Transverse colon (tissue), 4 donors: Measurements from ENCODE around the gene ITGA3.

ENCODE experiments used
- EP300 ChIP-seq: sonication (generic); formaldehyde crosslinking; IDR thresholded peaks from one replicate; pipeline ENCODE4 v1.6.1; 2017; ENCODE audit warnings: antibody characterized with exemption, low read depth
- POLR2A ChIP-seq: fragments of 450-650 bp; IDR thresholded peaks from one replicate; pipeline ENCODE4 v1.6.1; 2016; ENCODE audit warnings: antibody characterized with exemption, mild to moderate bottlenecking, moderate library complexity
- POLR2AphosphoS5 ChIP-seq, 3 donors: sonication (generic); formaldehyde crosslinking; IDR thresholded peaks; one replicate each; pipeline ENCODE4 v1.6.1; 2016; ENCODE audit warnings: antibody characterized with exemption in 3 of 3
- TF ChIP-seq, protein P1 (sequence below), 5 experiments: fragments of 200-600 bp in 3 of 5; fragments of 450-650 bp in 2 of 5; sonication (generic) in 3 of 5; IDR thresholded peaks; 1 replicate in 2 of 5; 2 replicates in 3 of 5; pipeline ENCODE4 v1.5.1; 2016 to 2017; ENCODE audit warnings: antibody characterized with exemption in 5 of 5, inconsistent platforms in 3 of 5, mild to moderate bottlenecking in 2 of 5, moderate library complexity in 1 of 5

DNA sequence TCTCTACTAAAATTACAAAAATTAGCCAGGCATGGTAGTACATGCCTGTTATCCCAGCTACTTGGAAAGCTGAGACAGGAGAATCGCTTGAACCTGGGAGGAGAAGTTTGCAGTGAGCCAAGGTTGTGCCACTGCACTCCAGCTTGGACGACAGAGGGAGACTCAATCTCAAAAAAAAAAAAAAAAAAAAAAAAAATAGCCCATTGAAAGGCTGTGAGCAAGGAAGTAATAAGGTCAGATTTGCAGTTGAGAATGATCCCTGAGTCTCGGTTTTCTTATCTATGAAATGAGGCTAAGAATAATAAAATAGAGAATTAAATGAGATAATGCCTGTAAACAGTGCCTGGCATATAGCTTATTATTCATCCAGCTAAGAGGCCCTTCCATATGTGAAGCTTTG, 37.9 kb downstream of the ITGA3 start:
- TF ChIP-seq POLR2A (no peak), EP300 (no peak), POLR2AphosphoS5 (IDR thresholded peaks at IDR 0.05) (no peak)
- TF ChIP-seq, protein P1, sequence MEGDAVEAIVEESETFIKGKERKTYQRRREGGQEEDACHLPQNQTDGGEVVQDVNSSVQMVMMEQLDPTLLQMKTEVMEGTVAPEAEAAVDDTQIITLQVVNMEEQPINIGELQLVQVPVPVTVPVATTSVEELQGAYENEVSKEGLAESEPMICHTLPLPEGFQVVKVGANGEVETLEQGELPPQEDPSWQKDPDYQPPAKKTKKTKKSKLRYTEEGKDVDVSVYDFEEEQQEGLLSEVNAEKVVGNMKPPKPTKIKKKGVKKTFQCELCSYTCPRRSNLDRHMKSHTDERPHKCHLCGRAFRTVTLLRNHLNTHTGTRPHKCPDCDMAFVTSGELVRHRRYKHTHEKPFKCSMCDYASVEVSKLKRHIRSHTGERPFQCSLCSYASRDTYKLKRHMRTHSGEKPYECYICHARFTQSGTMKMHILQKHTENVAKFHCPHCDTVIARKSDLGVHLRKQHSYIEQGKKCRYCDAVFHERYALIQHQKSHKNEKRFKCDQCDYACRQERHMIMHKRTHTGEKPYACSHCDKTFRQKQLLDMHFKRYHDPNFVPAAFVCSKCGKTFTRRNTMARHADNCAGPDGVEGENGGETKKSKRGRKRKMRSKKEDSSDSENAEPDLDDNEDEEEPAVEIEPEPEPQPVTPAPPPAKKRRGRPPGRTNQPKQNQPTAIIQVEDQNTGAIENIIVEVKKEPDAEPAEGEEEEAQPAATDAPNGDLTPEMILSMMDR (IDR thresholded peaks at IDR 0.05): no peak
